Activated naive CD4-positive, alpha-beta T cell treated with anti-CD3 and anti-CD28 coated beads, Interleukin-2, amount 50 U/mL, for 72 hours (primary cell): ENCODE data around the gene CROCC2. TPM values are rescaled to one million over a fixed set of nuclear protein-coding genes. Genes with fewer than 3 reads are reported as not detected.

Experiments
- ATAC-seq, 2 donors: fragments of 150-1000 bp; cut with Tn5 transposase; 2 replicates each; pipeline ENCODE4 v1.10.0; 2021; ENCODE audit warnings: mild to moderate bottlenecking in 2 of 2, moderate library complexity in 2 of 2
- DNase-seq, 2 donors: peaks; one replicate each; pipeline ENCODE4 v3.0.0; 2021 to 2022; ENCODE audit warnings: low spot score in 2 of 2
- H3K27ac Mint-ChIP-seq, 2 donors: one replicate each; pipeline ENCODE4 v1.8.0; 2022; ENCODE audit warnings: mild to moderate bottlenecking in 2 of 2, mixed read lengths in 2 of 2
- H3K36me3 Mint-ChIP-seq, 2 donors: one replicate each; pipeline ENCODE4 v1.8.0; 2022; ENCODE audit warnings: mixed read lengths in 2 of 2
- H3K9me3 Mint-ChIP-seq, 2 donors: one replicate each; pipeline ENCODE4 v1.8.0; 2022; ENCODE audit warnings: mixed read lengths in 2 of 2
- total RNA-seq, 2 donors: library from RNA; stranded (reverse); gene quantifications; one replicate each; pipeline ENCODE4 v1.2.3, GENCODE V29; 2022

The CROCC2 gene
- total RNA-seq, 2 donors from 2014 or later, result not detected

GRCh38 chr2:240954436-240955305 is 48.5 kb downstream of the CROCC2 start:
- Mint-ChIP-seq H3K36me3 (no peaks in the 10 kb centered on the region), H3K27ac (no peak overlapping the region), H3K9me3 (no peaks in the 10 kb centered on the region)
- no peak for ATAC-seq
- DNase-seq, result no peak

GRCh38 chr2:240955306-240956170 is 49.4 kb downstream of the CROCC2 start:
- Mint-ChIP-seq H3K36me3 (no peaks in the 10 kb centered on the region), H3K9me3 (no peaks in the 10 kb centered on the region), H3K27ac (no peak overlapping the region)
- ATAC-seq (no peak), DNase-seq (peak in 1 of 2 donors; percentile 52)

- peak in 1 of 2 donors; percentile 35 for DNase-seq
- no peak for ATAC-seq
- H3K9me3 Mint-ChIP-seq, result no peaks in the 10 kb centered on the region
- H3K27ac Mint-ChIP-seq, result no peak overlapping the region
- H3K36me3 Mint-ChIP-seq, result no peaks in the 10 kb centered on the region
Measured at GRCh38 chr2:240956171-240956934, 50.2 kb downstream of the CROCC2 start.

GRCh38 chr2:240956935-240957655 is 51.0 kb downstream of the CROCC2 start:
- Mint-ChIP-seq H3K36me3 (no peaks in the 10 kb centered on the region), H3K27ac (no peak overlapping the region), H3K9me3 (no peaks in the 10 kb centered on the region)
- peak in 1 of 2 donors; percentile 37 for DNase-seq
- ATAC-seq, result no peak

GRCh38 chr2:240957656-240958365 is 51.7 kb downstream of the CROCC2 start:
- H3K9me3 Mint-ChIP-seq, result no peaks in the 10 kb centered on the region
- peak in 1 of 2 donors; percentile 30 for DNase-seq

DNA sequence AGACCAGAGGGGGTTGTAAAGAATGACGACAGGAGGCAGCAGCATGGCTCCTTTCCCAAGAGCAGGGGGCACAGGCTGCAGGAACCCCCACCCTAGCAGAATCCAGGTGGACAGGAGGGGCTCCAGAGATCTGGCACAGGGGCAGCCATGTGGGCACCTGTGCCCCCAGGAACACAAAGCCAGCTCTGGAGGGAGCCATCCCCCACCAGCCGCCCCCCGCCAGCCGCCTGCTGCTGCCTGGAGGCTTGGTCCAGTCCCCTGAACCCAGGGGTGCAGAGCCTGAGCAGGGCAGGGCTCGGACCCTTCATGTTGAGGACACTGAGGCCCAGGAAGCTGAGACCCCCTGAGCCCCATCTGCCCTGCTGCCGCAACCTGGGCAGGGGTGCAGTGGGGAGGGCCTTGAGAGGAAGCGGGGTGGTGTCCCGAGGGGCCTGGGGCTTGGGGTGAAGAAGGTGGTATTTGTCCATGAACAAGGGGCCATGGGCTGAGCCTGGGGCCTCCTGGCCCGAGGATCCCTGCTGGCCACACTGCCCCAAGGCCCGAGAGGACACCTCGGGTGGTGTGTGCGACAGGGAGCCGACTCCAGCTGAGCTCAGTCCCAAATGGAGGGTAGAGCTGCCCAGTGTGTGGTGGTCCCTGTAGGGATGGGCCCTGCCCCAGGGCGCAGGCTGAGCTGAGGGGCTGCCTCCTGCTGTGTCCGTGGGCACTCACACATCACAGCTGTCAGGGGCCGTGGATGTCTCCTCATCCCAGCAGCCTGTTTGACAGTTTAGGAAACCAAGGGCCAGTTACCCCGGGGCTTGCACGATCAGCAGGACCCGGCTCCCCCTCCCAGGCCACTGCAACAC is 52.5 kb downstream of the CROCC2 start:
- ATAC-seq, result no peak
- peak in 1 of 2 donors; percentile 51 for DNase-seq
- Mint-ChIP-seq H3K36me3 (no peaks in the 10 kb centered on the region), H3K27ac (no peak overlapping the region), H3K9me3 (no peaks in the 10 kb centered on the region)

More at GRCh38 chr2:240957656-240958365, 51.7 kb downstream of the CROCC2 start:
- Mint-ChIP-seq H3K36me3 (no peaks in the 10 kb centered on the region), H3K27ac (no peak overlapping the region)
- no peak for ATAC-seq

- H3K36me3 Mint-ChIP-seq, result no peaks in the 10 kb centered on the region
- no peak for ATAC-seq
- H3K27ac Mint-ChIP-seq, result no peak overlapping the region
- peak in 1 of 2 donors; percentile 47 for DNase-seq
- no peaks in the 10 kb centered on the region for H3K9me3 Mint-ChIP-seq
Measured at GRCh38 chr2:240959214-240959940, 53.2 kb downstream of the CROCC2 start.

DNA sequence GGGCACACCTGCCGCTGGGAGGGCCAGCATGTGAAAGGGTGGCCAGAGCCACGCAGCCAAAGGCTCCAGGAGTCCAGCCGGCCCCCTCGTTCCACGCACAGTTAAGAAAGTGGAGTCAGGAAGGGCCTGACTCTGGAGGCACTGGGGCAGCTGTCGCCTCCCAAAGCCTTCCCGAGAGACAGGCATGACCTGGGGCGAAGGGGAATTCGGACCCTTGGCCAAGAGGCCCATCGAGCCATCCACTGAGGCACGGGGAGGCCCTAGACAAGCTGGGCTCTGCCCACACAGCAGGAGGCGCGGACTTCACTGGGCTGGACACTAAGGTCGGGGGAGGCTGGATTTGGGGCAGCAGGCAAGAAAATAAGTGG is 53.8 kb downstream of the CROCC2 start:
- Mint-ChIP-seq H3K27ac (no peak overlapping the region), H3K36me3 (no peaks in the 10 kb centered on the region), H3K9me3 (no peaks in the 10 kb centered on the region)
- no peak for ATAC-seq
- DNase-seq, result peak in 1 of 2 donors; percentile 39

DNA sequence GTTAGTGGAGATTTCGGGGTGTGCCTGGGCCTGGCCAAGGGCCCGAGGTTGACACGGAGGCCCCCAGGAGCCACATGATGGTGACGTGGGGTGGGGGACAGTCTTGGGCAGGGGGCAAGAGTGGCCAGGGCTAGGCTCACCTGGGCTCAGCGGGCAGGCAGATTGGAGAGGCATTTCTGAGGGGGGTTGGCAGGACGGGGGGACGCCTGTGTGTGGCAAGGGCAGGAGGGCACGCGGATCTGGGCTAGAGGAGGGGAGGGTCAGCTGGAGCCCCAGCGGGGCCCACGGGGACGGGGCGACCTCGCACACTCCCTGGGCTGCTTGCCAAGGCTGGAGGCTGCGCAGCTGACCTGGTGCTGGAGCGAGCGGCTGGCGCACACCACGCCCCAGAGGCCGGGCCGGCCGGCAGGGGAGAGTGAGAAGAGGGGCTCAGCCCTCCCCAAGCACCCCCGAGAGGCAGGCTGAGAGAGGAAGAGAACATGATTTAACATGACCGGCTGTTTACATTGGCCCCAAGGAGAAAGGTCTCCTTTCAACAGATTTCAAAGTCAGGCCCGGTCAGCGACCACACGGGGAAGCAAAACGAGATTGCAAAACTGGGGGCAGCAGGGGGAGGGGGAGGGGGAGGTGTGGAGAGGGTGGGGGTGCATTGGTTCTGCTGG is 54.3 kb downstream of the CROCC2 start:
- ATAC-seq, result no peak
- no peak overlapping the region for H3K27ac Mint-ChIP-seq
- no peaks in the 10 kb centered on the region for H3K36me3 Mint-ChIP-seq
- H3K9me3 Mint-ChIP-seq, result no peaks in the 10 kb centered on the region
- DNase-seq, result no peak

GRCh38 chr2:240960971-240961876 is 55.1 kb downstream of the CROCC2 start:
- DNase-seq (no peak), ATAC-seq (no peak)
- no peak overlapping the region for H3K27ac Mint-ChIP-seq
- no peaks in the 10 kb centered on the region for H3K9me3 Mint-ChIP-seq
- no peaks in the 10 kb centered on the region for H3K36me3 Mint-ChIP-seq

- Mint-ChIP-seq H3K36me3 (no peaks in the 10 kb centered on the region), H3K9me3 (no peaks in the 10 kb centered on the region), H3K27ac (no peak overlapping the region)
- DNase-seq (no peak), ATAC-seq (no peak)
Measured at GRCh38 chr2:240961910-240962299, 55.8 kb downstream of the CROCC2 start.

DNA sequence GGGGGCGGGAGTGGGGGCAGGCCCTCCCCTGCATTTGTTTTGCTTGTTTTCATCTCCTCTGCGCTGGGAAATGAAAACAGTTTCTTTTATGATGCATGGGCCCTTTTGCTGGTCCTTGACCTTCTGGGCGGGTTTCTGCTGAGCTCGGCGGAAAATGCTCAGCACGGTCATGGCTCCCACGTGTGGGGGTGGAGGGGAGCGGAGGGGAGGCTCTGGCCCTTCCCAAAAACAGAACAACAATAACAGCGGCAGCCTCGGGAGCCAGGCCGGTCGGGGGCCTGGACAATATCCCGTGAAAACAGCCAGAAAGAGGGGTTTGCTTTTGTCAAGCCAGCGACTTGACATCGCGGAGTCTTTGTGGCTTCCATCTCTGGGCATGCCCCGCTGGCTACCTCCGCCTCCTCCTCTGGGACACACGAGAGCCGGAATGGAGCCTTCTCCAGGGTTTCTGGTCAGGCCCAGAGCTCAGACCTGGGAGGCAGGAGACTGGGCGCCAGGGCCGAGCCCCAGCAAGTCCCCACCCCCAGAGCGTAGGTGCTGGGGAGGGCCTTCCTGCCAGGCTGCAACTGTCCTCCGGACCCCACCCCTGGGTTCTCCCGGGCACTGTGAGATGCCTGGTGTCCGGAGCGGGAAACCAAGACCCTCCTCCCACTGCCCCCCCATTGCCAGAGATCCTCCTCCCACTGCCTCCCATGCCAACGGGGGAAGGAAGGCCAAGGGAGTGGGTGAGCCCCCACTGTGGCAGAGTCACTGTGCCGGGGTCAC is 56.3 kb downstream of the CROCC2 start:
- Mint-ChIP-seq H3K36me3 (no peaks in the 10 kb centered on the region), H3K9me3 (no peaks in the 10 kb centered on the region), H3K27ac (no peak overlapping the region)
- DNase-seq (no peak), ATAC-seq (no peak)
